OCI-LY3 (cell line): ENCODE measurements around the gene SHISA7.

Source experiments
- H2AFZ ChIP-seq: fragments of 200-600, 300-600 bp; shearing (Covaris generic); 2 replicates; pipeline ENCODE4 v1.6.0; 2014; ENCODE audit warnings: antibody characterized with exemption, low read depth, low read length
- H3K27ac ChIP-seq: fragments of 200-600, 300-600 bp; sonication (generic); 2 replicates; pipeline ENCODE4 v1.5.1; 2014; ENCODE audit warnings: mild to moderate bottlenecking, low read length, moderate library complexity, mixed read lengths
- H3K27me3 ChIP-seq: fragments of 200-600, 300-600 bp; sonication (generic); 2 replicates; pipeline ENCODE4 v1.6.1; 2014; ENCODE audit warnings: low read depth, low read length, mixed read lengths
- H3K36me3 ChIP-seq: fragments of 200-600, 300-600 bp; sonication (generic); replicated peaks from 2 replicates; pipeline ENCODE3; 2014; ENCODE audit warnings: low read depth, low read length, mixed read lengths
- H3K4me1 ChIP-seq: fragments of 300-600, 200-600 bp; sonication (generic); 2 replicates; pipeline ENCODE4 v1.6.1; 2014; ENCODE audit warnings: low read length, mixed read lengths
- H3K4me2 ChIP-seq: fragments of 200-600, 300-600 bp; sonication (generic); 2 replicates; pipeline ENCODE4 v1.6.1; 2014; ENCODE audit warnings: low read length, mixed read lengths
- H3K4me3 ChIP-seq: fragments of 300-600, 200-600 bp; sonication (generic); 2 replicates; pipeline ENCODE4 v1.5.1; 2014; ENCODE audit warnings: antibody characterized with exemption, mild to moderate bottlenecking, low read length, moderate library complexity
- H3K79me2 ChIP-seq: fragments of 300-600, 200-600 bp; shearing (Covaris generic); 2 replicates; pipeline ENCODE4 v1.6.1; 2014; ENCODE audit warnings: mild to moderate bottlenecking, low read length, mixed read lengths
- H3K9ac ChIP-seq: fragments of 300-600, 200-600 bp; shearing (Covaris generic); 2 replicates; pipeline ENCODE4 v1.6.0; 2014; ENCODE audit warnings: mild to moderate bottlenecking, low read length, moderate library complexity
- H3K9me3 ChIP-seq: fragments of 200-600, 300-600 bp; shearing (Covaris generic); 2 replicates; pipeline ENCODE4 v1.6.1; 2014; ENCODE audit warnings: low read length, mixed read lengths; ENCODE audit not compliant: insufficient read depth
- H4K20me1 ChIP-seq: fragments of 200-600, 300-600 bp; sonication (generic); 2 replicates; pipeline ENCODE4 v1.6.1; 2016; ENCODE audit warnings: low read length, mixed read lengths; ENCODE audit not compliant: insufficient read depth
- CTCF ChIP-seq: fragments of 200-600, 300-600 bp; sonication (generic); IDR thresholded peaks from 2 replicates; pipeline ENCODE4 v1.5.1; 2014; ENCODE audit warnings: antibody characterized with exemption, low read length, low read depth
- EZH2phosphoT487 ChIP-seq: fragments of 200-600 bp; shearing (Covaris generic); IDR thresholded peaks from 2 replicates; pipeline ENCODE4 v1.6.1; 2018; ENCODE audit warnings: antibody characterized with exemption, mixed run types, low read depth

SHISA7 gene

GRCh38 chr19:55400281-55401087 is 42.6 kb downstream of the SHISA7 start:
- no peaks in the 10 kb centered on the region for H3K27me3 ChIP-seq
- peaks cover 55% of the 10 kb centered on the region for H4K20me1 ChIP-seq
- H3K4me2 ChIP-seq: no peak overlapping the region
- no peak overlapping the region for H3K27ac ChIP-seq
- H3K4me1 ChIP-seq: peaks cover 14% of the 10 kb centered on the region
- H3K36me3 ChIP-seq: peaks cover 38% of the 10 kb centered on the region
- no peak overlapping the region for H3K4me3 ChIP-seq
- no peak overlapping the region for H3K9ac ChIP-seq
- H2AFZ ChIP-seq: no peak overlapping the region
- H3K9me3 ChIP-seq: no peaks in the 10 kb centered on the region
- peaks cover 27% of the 10 kb centered on the region for H3K79me2 ChIP-seq
- TF ChIP-seq CTCF (no peak), EZH2phosphoT487 (no peak)

- Histone ChIP-seq H3K79me2 (peaks cover 11% of the 10 kb centered on the region), H3K9ac (no peak overlapping the region), H2AFZ (no peak overlapping the region), H3K4me1 (peaks cover 12% of the 10 kb centered on the region), H3K27ac (peak overlapping the region; percentile 25; the same call in 1 of the 2 replicates), H3K27me3 (no peaks in the 10 kb centered on the region), H4K20me1 (peaks cover 40% of the 10 kb centered on the region), H3K4me2 (peak overlapping the region; percentile 74), H3K9me3 (no peaks in the 10 kb centered on the region), H3K36me3 (peaks cover 26% of the 10 kb centered on the region), H3K4me3 (peak overlapping the region; percentile 52)
- TF ChIP-seq CTCF: no peak
- no peak for TF ChIP-seq EZH2phosphoT487
Observed at GRCh38 chr19:55398200-55398925, 44.7 kb downstream of the SHISA7 start.

GRCh38 chr19:55392820-55393761 is 50.0 kb downstream of the SHISA7 start:
- no peak overlapping the region for H2AFZ ChIP-seq
- no peak overlapping the region for H3K27ac ChIP-seq
- peaks cover 33% of the 10 kb centered on the region for H3K36me3 ChIP-seq
- H3K9me3 ChIP-seq: no peaks in the 10 kb centered on the region
- H3K9ac ChIP-seq: no peak overlapping the region
- H4K20me1 ChIP-seq: peaks cover 41% of the 10 kb centered on the region
- H3K4me3 ChIP-seq: no peak overlapping the region
- no peaks in the 10 kb centered on the region for H3K27me3 ChIP-seq
- H3K4me2 ChIP-seq: no peak overlapping the region
- H3K79me2 ChIP-seq: peaks cover 10% of the 10 kb centered on the region; the same call in 1 of the 2 replicates
- H3K4me1 ChIP-seq: peaks cover 3% of the 10 kb centered on the region
- TF ChIP-seq CTCF (no peak), EZH2phosphoT487 (no peak)
